ENCODE results near the gene GPM6B.

GPM6B gene

DNA sequence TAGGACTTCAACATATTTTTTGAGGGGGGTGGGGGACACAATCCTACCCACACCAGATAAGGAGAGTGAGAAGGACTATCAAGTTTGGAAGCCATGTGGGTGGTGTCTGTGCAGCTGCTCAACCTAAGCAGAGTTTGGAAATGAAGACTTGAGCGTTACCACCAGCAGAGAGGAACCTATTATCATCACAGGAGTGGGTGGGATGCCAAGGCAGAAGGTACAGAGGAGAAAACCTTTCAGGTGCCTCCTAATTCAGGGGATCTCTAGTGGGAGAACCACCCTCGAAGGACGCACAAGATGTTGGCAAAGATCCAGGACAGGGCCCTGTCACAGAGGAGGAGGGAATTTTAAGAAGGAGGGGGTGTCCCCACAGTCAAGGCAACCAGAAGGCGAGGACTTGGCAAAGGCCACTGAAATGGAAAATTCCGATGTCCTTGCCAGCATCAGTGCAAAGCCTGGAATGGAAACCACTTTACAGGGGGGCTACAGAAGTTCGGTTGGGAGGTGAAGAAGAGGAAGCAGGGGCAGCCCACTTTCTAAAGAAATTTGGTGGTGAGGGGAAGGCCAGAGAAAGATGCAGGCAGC is 8.4 kb upstream of the GPM6B start:
- no peak for DNase-seq (ENCODE audit: low read depth in 2 of 2)

- DNase-seq (ENCODE audit: low read depth in 2 of 2) = no peak
Observed at GRCh38 chrX:13824746-13825145, 7.9 kb upstream of the GPM6B start.

GRCh38 chrX:13821738-13822137 is 4.8 kb upstream of the GPM6B start:
- no peak for DNase-seq (ENCODE audit: low read depth in 2 of 2)

DNA sequence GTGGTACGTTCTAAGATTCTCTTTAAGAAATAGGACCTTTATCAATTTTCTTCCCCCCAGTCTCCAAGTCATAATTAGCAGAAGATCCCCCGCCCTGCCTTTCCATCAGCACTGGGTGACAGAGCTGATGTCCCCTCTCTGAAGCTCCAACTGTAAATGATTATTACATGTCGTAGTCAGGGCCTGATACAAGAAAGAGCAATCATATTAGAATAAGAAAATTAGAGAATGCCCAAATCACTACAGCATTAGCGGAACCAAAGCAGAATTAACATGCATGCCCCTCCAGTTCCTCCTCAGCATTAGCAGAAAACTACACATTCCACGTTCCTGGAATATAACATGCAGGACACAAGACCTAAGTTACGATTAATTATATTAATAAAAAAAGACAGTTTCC is 717 bp downstream of the GPM6B start:
- no peak for DNase-seq (ENCODE audit: low read depth in 2 of 2)

DNA sequence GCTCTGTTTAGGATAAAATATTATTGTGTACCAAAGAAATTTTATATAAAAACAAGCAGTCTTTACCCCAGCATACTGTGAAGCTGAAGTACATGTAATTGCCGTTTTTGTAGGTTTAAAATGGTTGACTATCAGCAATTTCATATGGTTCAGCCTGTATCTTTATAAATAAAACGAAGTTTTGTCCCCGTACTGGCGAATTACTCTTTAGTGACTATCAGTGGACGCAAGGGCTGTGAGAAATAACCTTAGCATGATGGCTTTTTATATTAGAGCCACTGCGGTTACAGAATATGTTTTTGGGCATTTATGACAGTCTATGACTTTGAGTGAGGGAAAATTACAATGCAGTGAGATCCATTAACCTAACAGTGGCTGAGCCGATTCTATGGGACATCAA is 1.2 kb downstream of the GPM6B start:
- DNase-seq (ENCODE audit: low read depth in 2 of 2) = no peak

DNA sequence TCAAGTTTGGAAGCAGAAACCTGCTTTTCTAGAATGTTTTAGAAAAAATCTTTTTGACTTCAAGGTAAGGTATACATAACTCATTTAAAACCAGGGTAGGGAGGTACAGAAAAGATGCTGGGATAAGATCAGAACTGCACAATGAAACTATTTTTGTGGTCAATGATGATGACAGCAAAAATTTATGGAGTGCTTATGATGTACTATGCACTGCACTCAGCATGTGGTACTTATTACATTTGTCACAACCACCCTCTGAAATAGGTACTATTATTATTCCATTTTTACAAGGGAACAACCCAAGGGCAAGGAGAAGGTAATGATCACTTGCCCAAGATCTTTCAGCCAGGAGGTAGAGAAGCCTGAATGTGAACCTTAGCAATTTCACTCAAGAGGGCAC is 8.0 kb downstream of the GPM6B start:
- DNase-seq (ENCODE audit: low read depth in 2 of 2) = no peak

DNA sequence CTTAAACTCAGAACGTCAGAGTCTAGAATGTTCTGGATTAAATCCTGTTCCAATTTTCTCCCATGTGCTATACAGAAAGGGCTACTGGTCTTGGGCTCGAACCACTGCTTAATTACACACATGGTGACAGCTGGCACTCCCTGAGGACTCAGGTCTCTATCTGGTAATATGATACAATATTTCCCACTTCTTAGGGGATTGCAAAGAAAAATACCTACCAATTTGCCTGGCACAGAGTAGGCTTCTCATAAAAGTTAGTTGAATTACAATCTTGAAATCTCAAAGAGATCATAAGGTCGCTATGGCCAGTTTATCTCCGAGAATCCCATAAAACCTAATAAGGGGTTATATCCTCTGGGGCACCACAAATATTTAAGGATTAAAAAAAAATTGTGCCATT is 8.6 kb downstream of the GPM6B start:
- no peak for DNase-seq (ENCODE audit: low read depth in 2 of 2)

DNA sequence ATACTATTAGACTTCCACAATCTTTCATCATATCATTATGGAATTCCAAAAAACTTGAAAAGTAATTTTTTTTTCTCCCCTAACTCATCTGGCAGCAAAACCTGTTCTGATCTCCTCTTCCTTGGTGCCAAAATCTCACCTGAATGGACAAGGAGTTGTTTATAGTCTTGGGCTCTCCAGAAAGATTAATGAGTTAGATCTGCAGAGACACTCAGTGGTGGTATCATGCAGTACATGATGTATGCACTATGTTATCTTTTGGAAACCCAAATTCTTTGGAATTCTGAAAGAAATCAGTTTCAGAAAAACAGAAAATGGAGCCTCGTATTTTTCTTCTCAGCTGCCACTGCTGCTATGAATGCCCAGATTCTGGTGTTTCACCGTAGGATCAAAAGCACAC is 11.7 kb downstream of the GPM6B start:
- no peak for DNase-seq (ENCODE audit: low read depth in 2 of 2)

DNA sequence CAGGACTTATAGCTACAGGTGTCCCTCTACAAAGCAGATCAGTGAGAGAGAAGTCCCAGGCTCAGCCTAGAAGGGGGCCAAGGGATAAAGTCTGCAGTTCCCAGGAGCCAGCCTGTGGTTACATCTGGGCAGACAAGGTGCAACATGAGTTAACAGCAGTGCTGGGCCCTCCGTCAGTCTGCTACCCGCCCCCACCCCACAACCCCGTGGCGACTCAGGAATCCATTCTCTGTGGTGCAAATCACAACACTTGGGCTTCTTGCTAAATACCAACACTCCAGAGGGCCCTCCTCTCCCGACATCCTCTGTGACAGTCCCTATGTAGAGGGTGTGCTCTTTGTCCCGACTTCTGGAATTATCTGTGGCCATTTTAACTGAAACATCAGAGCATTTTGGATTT is 13.8 kb downstream of the GPM6B start:
- DNase-seq (ENCODE audit: low read depth in 2 of 2) = no peak

DNA sequence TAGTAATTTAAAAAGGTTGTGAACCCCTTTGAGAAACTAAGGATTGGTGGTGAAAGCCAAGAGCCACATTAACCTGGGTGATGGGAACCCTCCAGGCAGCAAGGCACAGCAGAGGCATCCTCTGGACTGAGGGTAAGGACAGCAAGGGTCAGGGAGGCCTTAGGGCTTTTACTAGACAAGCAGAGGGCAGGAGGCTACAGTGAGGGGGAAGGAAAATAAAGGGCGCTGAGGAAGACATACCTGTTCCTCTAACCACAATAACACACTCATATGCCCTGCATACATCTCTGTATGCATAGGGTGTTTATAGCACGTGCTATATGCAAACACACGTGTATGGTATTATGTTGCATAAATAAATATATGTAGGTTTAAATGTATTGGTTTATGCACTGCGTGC is 18.7 kb downstream of the GPM6B start:
- DNase-seq (ENCODE audit: low read depth in 2 of 2) = no peak

DNA sequence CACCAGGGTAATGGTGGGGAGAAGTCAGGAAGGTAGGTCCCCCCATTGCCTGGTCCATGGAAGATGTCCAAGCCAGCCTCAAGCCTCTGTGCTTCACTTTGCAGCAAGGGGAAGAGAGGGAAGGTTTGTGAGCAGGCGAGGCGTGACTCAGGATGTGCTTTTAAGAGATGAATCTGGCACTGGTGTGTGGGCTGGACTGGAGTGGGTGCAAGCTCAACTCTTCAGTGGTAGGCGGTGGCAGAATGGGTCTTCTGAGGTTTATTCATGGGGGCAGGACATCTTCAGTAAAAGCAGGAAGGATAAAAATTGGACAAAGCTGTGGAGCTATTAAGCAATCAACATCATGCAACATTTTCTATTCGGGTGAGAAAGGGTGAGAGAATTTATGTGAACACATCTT is 19.4 kb downstream of the GPM6B start:
- no peak for DNase-seq (ENCODE audit: low read depth in 2 of 2)

- no peak for DNase-seq (ENCODE audit: low read depth in 2 of 2)
Observed at GRCh38 chrX:13794417-13794816, 22.5 kb downstream of the GPM6B start.

- no peak for DNase-seq (ENCODE audit: low read depth in 2 of 2)
Observed at GRCh38 chrX:13793897-13794296, 23.0 kb downstream of the GPM6B start.

DNA sequence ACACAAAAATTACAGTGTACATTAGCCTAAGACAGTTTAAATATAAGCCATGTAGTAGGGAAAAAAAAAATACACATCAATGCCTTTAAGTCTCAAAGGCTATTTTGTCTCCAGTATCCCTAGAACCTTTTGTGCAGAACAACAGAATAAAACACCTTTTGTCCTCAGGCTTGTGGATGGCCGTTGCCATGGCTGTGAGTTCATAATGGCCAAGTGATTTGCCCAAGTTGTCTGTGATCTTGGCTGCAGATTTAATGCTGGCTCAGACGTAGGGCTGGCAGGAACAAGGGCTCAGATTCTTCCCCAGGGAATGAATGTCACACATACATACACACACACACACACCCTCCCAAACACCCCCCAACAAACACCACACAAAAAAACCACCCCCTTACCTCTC is 25.3 kb downstream of the GPM6B start:
- DNase-seq (ENCODE audit: low read depth in 2 of 2) = no peak

- no peak for DNase-seq (ENCODE audit: low read depth in 2 of 2)
Observed at GRCh38 chrX:13791145-13791544, 25.7 kb downstream of the GPM6B start.

DNA sequence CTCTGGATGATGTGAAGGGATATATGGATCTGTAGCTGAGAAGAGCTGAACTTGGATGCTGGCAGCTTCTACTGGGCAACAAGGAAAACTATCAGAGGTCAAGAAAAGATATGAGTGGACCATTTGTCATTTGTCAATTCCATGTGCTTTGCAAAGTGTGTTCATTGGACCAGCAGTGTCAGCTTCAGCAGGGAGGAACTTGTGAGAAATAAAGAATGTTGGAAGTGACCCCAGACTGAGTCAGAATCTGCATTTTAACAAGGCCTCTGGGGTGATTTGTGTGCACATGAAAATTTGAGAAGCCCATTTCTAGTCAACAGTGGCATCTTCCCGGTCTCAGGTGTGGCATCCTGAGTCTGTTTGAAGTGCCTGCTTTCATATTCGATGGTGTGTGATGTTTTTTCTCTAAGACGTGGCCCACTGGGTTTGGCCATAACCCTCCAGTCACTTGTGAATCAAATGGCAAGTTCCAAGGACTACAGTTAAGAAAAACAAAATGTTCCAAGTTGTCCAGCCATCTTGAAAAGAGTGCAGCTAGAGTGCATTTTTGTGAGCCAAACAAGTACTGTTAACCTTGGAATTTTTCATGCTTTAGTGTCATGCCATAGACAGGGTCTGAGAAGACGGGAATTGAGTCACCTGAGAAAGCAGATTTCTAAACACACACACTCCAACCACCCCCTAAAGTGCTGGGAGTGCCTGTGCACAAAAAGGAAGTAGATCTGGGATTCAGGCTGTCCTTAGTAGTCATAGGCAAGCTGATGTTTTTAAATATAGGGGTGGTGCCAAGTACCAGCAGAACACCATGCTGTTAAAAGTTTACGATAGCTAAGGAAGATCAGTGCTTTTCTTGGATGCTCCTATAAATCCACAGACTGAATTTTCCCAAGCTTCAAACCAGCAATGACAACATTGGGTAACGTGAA is 26.4 kb downstream of the GPM6B start:
- DNase-seq (ENCODE audit: low read depth in 2 of 2) = no peak

DNA sequence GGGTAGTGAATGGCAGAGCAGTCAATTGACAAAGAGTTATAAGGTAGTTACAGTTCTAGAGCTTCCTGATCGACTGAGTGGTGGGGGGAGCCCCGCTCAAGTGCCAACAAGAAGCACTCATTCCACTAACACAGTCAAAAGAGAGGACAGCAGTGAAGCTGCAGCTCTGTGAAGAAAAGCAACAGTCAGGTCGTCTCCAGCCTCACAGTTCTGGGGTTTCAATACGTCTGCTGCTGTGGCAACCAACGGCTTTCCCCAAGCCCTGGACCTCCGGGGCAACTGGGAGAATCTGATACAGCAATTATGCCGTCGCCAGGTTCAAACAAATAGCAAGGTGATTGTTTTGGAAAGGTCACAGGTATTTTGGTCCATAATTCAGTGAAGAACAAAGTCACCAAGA is 30.8 kb downstream of the GPM6B start:
- no peak for DNase-seq (ENCODE audit: low read depth in 2 of 2)

- no peak for DNase-seq (ENCODE audit: low read depth in 2 of 2)
Observed at GRCh38 chrX:13780868-13781427, 35.9 kb downstream of the GPM6B start.

GRCh38 chrX:13778916-13779315 is 38.0 kb downstream of the GPM6B start:
- DNase-seq (ENCODE audit: low read depth in 2 of 2) = no peak

- no peak for DNase-seq (ENCODE audit: low read depth in 2 of 2)
Observed at GRCh38 chrX:13776387-13776786, 40.5 kb downstream of the GPM6B start.

DNA sequence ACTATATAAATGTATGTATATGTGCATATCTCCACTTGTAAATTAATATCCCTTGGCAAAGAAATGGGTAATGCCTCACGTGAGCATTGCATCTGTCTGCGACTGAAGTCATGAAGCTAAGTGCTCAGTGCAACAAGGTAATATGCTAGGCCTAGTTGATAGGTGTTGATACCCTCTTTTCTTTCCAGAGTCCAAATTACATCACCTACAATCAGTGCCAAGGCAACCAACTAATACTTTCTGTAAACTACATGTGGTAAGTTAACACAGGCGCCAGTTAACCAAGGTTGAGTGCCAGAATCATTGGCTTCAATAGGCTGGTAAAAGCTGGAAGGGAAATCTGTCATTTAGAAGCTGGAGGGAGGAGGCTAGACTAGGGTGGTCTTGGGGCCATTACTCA is 41.1 kb downstream of the GPM6B start:
- no peak for DNase-seq (ENCODE audit: low read depth in 2 of 2)

DNA sequence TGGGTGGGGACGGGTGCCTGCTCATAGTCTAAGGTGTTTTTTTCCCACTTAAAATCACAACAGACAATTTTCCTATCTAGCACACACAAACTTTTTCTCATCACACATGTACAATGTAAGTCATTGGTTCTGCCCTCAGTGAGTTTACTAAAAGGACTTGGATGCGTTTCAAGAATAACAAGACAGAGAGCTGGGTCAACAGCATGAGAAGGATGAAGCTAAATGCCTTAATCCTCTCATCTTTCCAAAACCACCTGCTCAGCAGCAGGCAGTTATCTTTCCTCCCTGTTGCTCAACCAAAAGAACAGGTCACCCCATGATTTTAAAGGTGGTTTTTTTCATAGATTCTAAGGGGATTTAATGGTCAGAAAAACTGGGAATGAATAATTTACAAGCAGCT is 42.2 kb downstream of the GPM6B start:
- DNase-seq (ENCODE audit: low read depth in 2 of 2) = no peak

DNA sequence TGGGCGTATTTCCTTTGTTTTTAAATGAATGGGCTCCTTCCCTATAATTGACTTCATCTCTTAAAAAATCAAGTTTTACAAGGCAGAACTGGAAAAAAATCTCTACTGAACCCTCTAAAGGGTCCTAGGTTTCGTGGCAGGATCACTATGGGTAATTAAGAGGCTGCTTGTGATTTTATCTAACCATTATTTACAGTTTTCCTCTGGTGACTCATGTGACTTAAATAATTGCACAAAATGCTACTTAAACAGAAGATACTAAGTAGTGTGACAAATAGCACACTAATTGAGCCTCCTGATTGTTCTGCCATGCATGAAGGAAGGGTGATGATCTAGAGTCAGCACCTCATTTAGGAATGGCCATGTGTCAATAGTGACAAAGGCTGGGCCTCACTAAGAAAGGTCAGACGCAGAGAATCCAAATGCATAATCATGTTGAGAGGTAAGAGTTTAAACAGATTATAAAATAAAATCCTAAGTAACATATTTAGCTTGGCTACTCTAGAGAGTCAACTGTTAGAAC is 46.8 kb downstream of the GPM6B start:
- DNase-seq (ENCODE audit: low read depth in 2 of 2) = no peak

Data from stimulated activated CD4-positive, alpha-beta T cell treated with anti-CD3 and anti-CD28 coated beads, Interleukin-1b, Interleukin-23, amount 100 ng/mL, for 1 hour (primary cell).